GM06990 (cell line): ENCODE data around the gene COL4A2.

Experiments
- DNase-seq: peaks from one replicate; pipeline ENCODE4 v3.0.0-alpha.2; 2011; ENCODE audit not compliant: insufficient read length; ENCODE audit errors: extremely low read depth
- H3K27me3 ChIP-seq: replicated peaks from 2 replicates; pipeline ENCODE4 v1.6.0; 2011; ENCODE audit warnings: low read length; ENCODE audit not compliant: control insufficient read depth, insufficient read depth
- H3K36me3 ChIP-seq: 2 replicates; pipeline ENCODE4 v1.5.1; 2011; ENCODE audit warnings: low read length; ENCODE audit not compliant: control insufficient read depth, insufficient read depth
- H3K4me3 ChIP-seq: replicated peaks from 2 replicates; pipeline ENCODE4 v1.5.1; 2011; ENCODE audit warnings: low read depth, mild to moderate bottlenecking, control low read depth, low read length
- TF ChIP-seq, protein P1 (sequence below): IDR thresholded peaks from 2 replicates; pipeline ENCODE4 v1.5.1; 2011; ENCODE audit warnings: low read length, control low read depth, mild to moderate bottlenecking, inconsistent platforms; ENCODE audit not compliant: insufficient read depth, poor library complexity, severe bottlenecking

COL4A2 gene

GRCh38 chr13:110416131-110417025 lies 109.3 kb downstream of the COL4A2 start:
- Histone ChIP-seq H3K4me3 (no peak overlapping the region), H3K36me3 (no peaks in the 10 kb centered on the region), H3K27me3 (no peaks in the 10 kb centered on the region; the same call in 1 of the 2 replicates)
- TF ChIP-seq, protein P1, sequence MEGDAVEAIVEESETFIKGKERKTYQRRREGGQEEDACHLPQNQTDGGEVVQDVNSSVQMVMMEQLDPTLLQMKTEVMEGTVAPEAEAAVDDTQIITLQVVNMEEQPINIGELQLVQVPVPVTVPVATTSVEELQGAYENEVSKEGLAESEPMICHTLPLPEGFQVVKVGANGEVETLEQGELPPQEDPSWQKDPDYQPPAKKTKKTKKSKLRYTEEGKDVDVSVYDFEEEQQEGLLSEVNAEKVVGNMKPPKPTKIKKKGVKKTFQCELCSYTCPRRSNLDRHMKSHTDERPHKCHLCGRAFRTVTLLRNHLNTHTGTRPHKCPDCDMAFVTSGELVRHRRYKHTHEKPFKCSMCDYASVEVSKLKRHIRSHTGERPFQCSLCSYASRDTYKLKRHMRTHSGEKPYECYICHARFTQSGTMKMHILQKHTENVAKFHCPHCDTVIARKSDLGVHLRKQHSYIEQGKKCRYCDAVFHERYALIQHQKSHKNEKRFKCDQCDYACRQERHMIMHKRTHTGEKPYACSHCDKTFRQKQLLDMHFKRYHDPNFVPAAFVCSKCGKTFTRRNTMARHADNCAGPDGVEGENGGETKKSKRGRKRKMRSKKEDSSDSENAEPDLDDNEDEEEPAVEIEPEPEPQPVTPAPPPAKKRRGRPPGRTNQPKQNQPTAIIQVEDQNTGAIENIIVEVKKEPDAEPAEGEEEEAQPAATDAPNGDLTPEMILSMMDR: no peak
- no peak for DNase-seq

- no peak overlapping the region for H3K4me3 ChIP-seq
- TF ChIP-seq, protein P1: no peak
- no peak for DNase-seq
- no peaks in the 10 kb centered on the region; the same call in 1 of the 2 replicates for H3K27me3 ChIP-seq
- H3K36me3 ChIP-seq: no peaks in the 10 kb centered on the region
These were observed 111.9 kb downstream of the COL4A2 start for GRCh38 chr13:110418944-110419343.

DNA sequence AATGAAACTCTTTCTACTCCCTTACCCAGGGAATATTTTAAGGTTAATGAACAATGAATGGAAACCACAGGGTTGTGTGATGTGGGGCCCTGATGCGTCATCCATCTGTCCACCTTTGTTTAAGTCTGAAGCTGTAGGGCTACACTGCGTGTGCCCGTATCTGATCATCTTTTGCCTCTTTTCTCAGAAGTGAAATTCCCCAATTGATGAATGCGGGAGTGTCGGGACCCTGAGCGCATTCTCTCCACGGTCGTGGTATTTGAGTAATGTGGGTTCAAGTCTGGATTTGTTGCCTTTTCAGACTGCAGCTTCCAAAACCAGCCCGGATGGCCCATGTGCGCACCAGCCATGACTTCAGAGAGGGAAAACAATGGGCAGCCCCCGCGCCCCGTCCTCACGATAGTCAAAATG lies 112.3 kb downstream of the COL4A2 start:
- Histone ChIP-seq H3K36me3 (no peaks in the 10 kb centered on the region), H3K27me3 (no peaks in the 10 kb centered on the region; the same call in 1 of the 2 replicates), H3K4me3 (no peak overlapping the region)
- TF ChIP-seq, protein P1: no peak
- no peak for DNase-seq

GRCh38 chr13:110419946-110420345 lies 112.9 kb downstream of the COL4A2 start:
- DNase-seq: no peak
- Histone ChIP-seq H3K4me3 (no peak overlapping the region), H3K36me3 (no peaks in the 10 kb centered on the region), H3K27me3 (no peaks in the 10 kb centered on the region; the same call in 1 of the 2 replicates)
- TF ChIP-seq, protein P1: no peak

GRCh38 chr13:110420626-110421025 lies 113.5 kb downstream of the COL4A2 start:
- TF ChIP-seq, protein P1: no peak
- H3K36me3 ChIP-seq: no peaks in the 10 kb centered on the region
- H3K4me3 ChIP-seq: no peak overlapping the region
- DNase-seq: no peak
- H3K27me3 ChIP-seq: no peaks in the 10 kb centered on the region; the same call in 1 of the 2 replicates

- TF ChIP-seq, protein P1: no peak
- Histone ChIP-seq H3K27me3 (no peaks in the 10 kb centered on the region), H3K4me3 (no peak overlapping the region), H3K36me3 (no peaks in the 10 kb centered on the region)
- DNase-seq: no peak
These were observed 114.0 kb downstream of the COL4A2 start for GRCh38 chr13:110421061-110421460.
